ENCODE results near the gene ROR2. TPM values are rescaled to one million over a fixed set of nuclear protein-coding genes. Genes with fewer than 3 reads are reported as not detected.

ROR2 gene
- total and polyA plus RNA-seq, 2 of the 13 experiments (the other 11 are each of a cell fraction or from before 2014, with no cell fraction given), result not detected

DNA sequence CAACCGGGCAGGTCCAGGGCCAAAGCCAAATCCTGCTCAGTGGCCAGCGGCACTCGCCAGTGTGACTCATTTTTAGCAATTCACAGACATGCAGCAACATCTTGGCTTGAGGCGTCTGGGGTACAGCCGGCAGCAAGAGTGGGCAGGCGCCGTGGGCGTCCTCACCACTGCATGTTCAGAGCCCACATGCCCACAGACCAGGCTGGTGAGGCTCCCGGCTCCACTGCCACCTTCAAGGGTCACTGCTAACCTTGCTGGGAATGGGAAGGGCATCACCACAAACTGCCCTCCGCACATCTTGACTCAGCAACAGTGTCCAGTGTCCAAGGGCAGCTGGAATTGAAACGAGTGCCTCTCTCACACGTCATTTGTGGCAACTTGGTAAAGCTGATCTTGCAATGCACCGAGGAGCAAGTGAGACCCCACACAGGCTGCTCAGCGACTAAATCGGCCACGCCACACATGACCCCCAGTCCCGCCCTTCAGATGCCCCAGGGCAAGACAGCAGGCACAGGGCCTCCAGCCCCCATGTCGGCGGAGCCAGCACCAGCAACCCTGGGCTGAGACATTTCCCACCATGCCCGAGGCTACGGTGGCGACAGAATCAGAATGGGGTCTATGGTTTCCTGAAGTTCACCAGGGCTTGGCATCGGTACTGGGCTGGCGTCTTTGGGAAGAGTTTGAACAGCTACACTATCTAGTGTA lies 140.3 kb downstream of the ROR2 start:
- ChIA-PET CTCF (ENCODE audit: low intra/inter-chr PET ratio, low total read pairs) (no interaction called here), POLR2A (no interaction called here)
- Histone ChIP-seq H3K9me3 (ENCODE audit: low read length) (no peaks in the 10 kb centered on the region), H3K9ac (ENCODE audit: insufficient read depth, low read depth, low read length) (no peak overlapping the region), H3K27me3 (ENCODE audit: control insufficient read depth in 1 of 2, insufficient read depth in 2 of 2, low read length in 2 of 2) (peaks cover 9 to 63% of the 10 kb centered on the region in 2 experiments), H3K4me2 (ENCODE audit: low read depth, low read length) (no peak overlapping the region), H3K4me1 (ENCODE audit: insufficient read depth, low read length) (no peaks in the 10 kb centered on the region), H3K27ac (ENCODE audit: extremely low read length, insufficient read depth, low read length) (no peak overlapping the region), H4K20me1 (ENCODE audit: insufficient read depth, low read length) (no peaks in the 10 kb centered on the region), H3K4me3 (replicated peaks in 1 of 3; ENCODE audit: insufficient read depth in 1 of 3, low read depth in 2 of 3, low read length in 3 of 3) (no peak overlapping the region), H2AFZ (ENCODE audit: low read length) (no peak overlapping the region), H3K79me2 (ENCODE audit: insufficient read depth, low read length) (no peaks in the 10 kb centered on the region), H3K36me3 (replicated peaks in 1 of 2; ENCODE audit: control insufficient read depth in 1 of 2, insufficient read depth in 2 of 2, low read length in 2 of 2) (no peaks in the 10 kb centered on the region)
- intact Hi-C loops (cut with micrococcal nuclease; ENCODE audit: unreplicated experiment) (no loop called here), in situ Hi-C loops (cut with HindIII; ENCODE audit: extremely low pct_ligation_motif_present, low pct_unique_long_range_greater_than_20kb) (no loop called here)
- no peak for DNase-seq (ENCODE audit: low spot score)
- no TSS peak for BruUV-seq (replicated peaks)
- ATAC-seq, result no peak
- TF ChIP-seq BRCA1 (CRISPR knock-in tag; IDR thresholded peaks at IDR 0.05) (no peak), ZNF83 (CRISPR knock-in tag; IDR thresholded peaks at IDR 0.05; ENCODE audit: borderline replicate concordance) (no peak), CBX1 (IDR thresholded peaks at IDR 0.05; ENCODE audit: low read depth) (no peak), DNMT3B (CRISPR knock-in tag; conservative IDR thresholded peaks at IDR 0.05) (no peak), ZNF776 (CRISPR knock-in tag; IDR thresholded peaks at IDR 0.05) (no peak), ZBTB3 (CRISPR knock-in tag; IDR thresholded peaks at IDR 0.05; ENCODE audit: borderline replicate concordance, low read depth) (no peak), REXO4 (CRISPR knock-in tag; IDR thresholded peaks at IDR 0.05; ENCODE audit: borderline replicate concordance) (no peak), YEATS2 (CRISPR knock-in tag; IDR thresholded peaks at IDR 0.05; ENCODE audit: borderline replicate concordance) (no peak), ZNF17 (CRISPR knock-in tag; IDR thresholded peaks at IDR 0.05) (no peak), GZF1 (CRISPR knock-in tag; IDR thresholded peaks at IDR 0.05) (no peak), ZNF567 (CRISPR knock-in tag; IDR thresholded peaks at IDR 0.05; ENCODE audit: borderline replicate concordance) (no peak), HNF4G (IDR thresholded peaks at IDR 0.05; ENCODE audit: borderline replicate concordance, low read depth, low read length) (no peak), HNF4G (CRISPR knock-in tag; IDR thresholded peaks at IDR 0.05; ENCODE audit: borderline replicate concordance, low read depth) (no peak), CHCHD3 (CRISPR knock-in tag; IDR thresholded peaks at IDR 0.05) (no peak), ZNF121 (CRISPR knock-in tag; IDR thresholded peaks at IDR 0.05) (no peak)
- TF ChIP-seq, protein P1, sequence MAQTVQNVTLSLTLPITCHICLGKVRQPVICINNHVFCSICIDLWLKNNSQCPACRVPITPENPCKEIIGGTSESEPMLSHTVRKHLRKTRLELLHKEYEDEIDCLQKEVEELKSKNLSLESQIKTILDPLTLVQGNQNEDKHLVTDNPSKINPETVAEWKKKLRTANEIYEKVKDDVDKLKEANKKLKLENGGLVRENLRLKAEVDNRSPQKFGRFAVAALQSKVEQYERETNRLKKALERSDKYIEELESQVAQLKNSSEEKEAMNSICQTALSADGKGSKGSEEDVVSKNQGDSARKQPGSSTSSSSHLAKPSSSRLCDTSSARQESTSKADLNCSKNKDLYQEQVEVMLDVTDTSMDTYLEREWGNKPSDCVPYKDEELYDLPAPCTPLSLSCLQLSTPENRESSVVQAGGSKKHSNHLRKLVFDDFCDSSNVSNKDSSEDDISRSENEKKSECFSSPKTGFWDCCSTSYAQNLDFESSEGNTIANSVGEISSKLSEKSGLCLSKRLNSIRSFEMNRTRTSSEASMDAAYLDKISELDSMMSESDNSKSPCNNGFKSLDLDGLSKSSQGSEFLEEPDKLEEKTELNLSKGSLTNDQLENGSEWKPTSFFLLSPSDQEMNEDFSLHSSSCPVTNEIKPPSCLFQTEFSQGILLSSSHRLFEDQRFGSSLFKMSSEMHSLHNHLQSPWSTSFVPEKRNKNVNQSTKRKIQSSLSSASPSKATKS (CRISPR knock-in tag; IDR thresholded peaks at IDR 0.05), result no peak
- TF ChIP-seq, protein P2, sequence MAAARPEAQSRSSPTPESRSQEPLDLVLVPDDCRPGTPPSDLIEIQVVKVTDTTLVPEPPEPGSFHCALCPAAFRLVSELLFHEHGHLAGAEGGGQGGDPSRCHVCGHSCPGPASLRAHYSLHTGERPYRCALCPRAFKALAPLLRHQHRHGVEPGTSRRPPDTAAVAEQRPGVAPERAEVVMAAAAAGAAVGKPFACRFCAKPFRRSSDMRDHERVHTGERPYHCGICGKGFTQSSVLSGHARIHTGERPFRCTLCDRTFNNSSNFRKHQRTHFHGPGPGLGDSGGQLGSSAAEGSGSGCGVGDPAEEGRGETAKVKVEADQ (CRISPR knock-in tag; IDR thresholded peaks at IDR 0.05; ENCODE audit: borderline replicate concordance), result no peak
- WGBS (ENCODE audit: low lambda C conversion rate), result 33% methylated on average over 9 of the region's 24 CpGs
- no peak for FAIRE-seq
